Naive thymus-derived CD4-positive, alpha-beta T cell (primary cell): ENCODE results near the gene SCO2. TPM values are rescaled to one million over a fixed set of nuclear protein-coding genes. Genes with fewer than 3 reads are reported as not detected.
A peak's percentile ranks its signal among the peaks of the same experiment; 100 is the strongest.

ENCODE experiments used
- ATAC-seq: fragments of 150-1000 bp; cut with Tn5 transposase; 2 replicates; pipeline ENCODE4 v1.10.0; 2021; ENCODE audit warnings: mild to moderate bottlenecking, moderate library complexity
- CTCF ChIA-PET: fragments of 350-600 bp; sonication (Branson Sonifier 250); formaldehyde crosslinking; loops from one replicate; lab custom pipeline; 2021; ENCODE audit warnings: antibody characterized with exemption; lab: Charles Lee
- POLR2A ChIA-PET: fragments of 350-600 bp; sonication (Branson Sonifier 250); formaldehyde crosslinking; loops from one replicate; lab custom pipeline; 2021; ENCODE audit warnings: antibody characterized with exemption, inconsistent platforms; lab: Charles Lee
- DNase-seq, 9 donors: peaks; one replicate each; pipeline versions ENCODE4 v3.0.0 to v3.0.0-alpha.2; 2020 to 2022; ENCODE audit warnings: mixed read lengths in 1 of 9
- H3K27ac ChIP-seq: one replicate; pipeline ENCODE4 v1.7.0; 2013; ENCODE audit warnings: mild to moderate bottlenecking, low read depth, low read length, moderate library complexity
- H3K27me3 ChIP-seq, 2 donors: one replicate each; pipeline ENCODE4 v1.7.0; 2013; ENCODE audit warnings: low read length in 2 of 2, mild to moderate bottlenecking in 2 of 2, moderate library complexity in 2 of 2; ENCODE audit not compliant: control insufficient read depth in 2 of 2, insufficient read depth in 2 of 2
- H3K36me3 ChIP-seq, 3 experiments: 1 replicate in 2 of 3; 2 replicates in 1 of 3; pipeline ENCODE4 v1.7.0; 2013; ENCODE audit warnings: low read length in 3 of 3, mild to moderate bottlenecking in 3 of 3, moderate library complexity in 1 of 3; ENCODE audit not compliant: insufficient read depth in 3 of 3, control insufficient read depth in 2 of 3
- H3K4me1 ChIP-seq, 2 donors: one replicate each; pipeline ENCODE4 v1.7.0; 2013; ENCODE audit warnings: low read length in 2 of 2, mild to moderate bottlenecking in 2 of 2, moderate library complexity in 1 of 2; ENCODE audit not compliant: control insufficient read depth in 2 of 2, insufficient read depth in 2 of 2
- H3K4me3 ChIP-seq: 2 replicates; pipeline ENCODE4 v1.7.0; 2013; ENCODE audit warnings: mild to moderate bottlenecking, low read length
- H3K9me3 ChIP-seq, 3 experiments: 1 replicate in 2 of 3; 2 replicates in 1 of 3; pipeline ENCODE4 v1.7.0; 2013; ENCODE audit warnings: low read length in 3 of 3; ENCODE audit not compliant: control insufficient read depth in 2 of 3
- H3K27ac Mint-ChIP-seq, 9 donors: one replicate each; pipeline ENCODE4 v1.8.0; 2020 to 2022; ENCODE audit warnings: mixed read lengths in 9 of 9, mild to moderate bottlenecking in 8 of 9, moderate library complexity in 5 of 9, inconsistent platforms in 2 of 9
- H3K27me3 Mint-ChIP-seq, 5 donors: one replicate each; pipeline ENCODE4 v1.8.0; 2021 to 2022; ENCODE audit warnings: mixed read lengths in 5 of 5, mild to moderate bottlenecking in 1 of 5
- H3K36me3 Mint-ChIP-seq, 5 donors: one replicate each; pipeline ENCODE4 v1.8.0; 2020 to 2022; ENCODE audit warnings: mixed read lengths in 5 of 5, mild to moderate bottlenecking in 3 of 5, inconsistent platforms in 1 of 5
- H3K4me1 Mint-ChIP-seq, 7 donors: one replicate each; pipeline ENCODE4 v1.8.0; 2020 to 2022; ENCODE audit warnings: mixed read lengths in 7 of 7, mild to moderate bottlenecking in 3 of 7, inconsistent platforms in 1 of 7
- H3K4me3 Mint-ChIP-seq, 10 donors: one replicate each; pipeline ENCODE4 v1.8.0; 2020 to 2022; ENCODE audit warnings: mild to moderate bottlenecking in 10 of 10, mixed read lengths in 10 of 10, moderate library complexity in 6 of 10, inconsistent platforms in 2 of 10
- H3K9me3 Mint-ChIP-seq, 11 donors: one replicate each; pipeline ENCODE4 v1.8.0; 2020 to 2022; ENCODE audit warnings: mixed read lengths in 11 of 11, mild to moderate bottlenecking in 4 of 11, inconsistent platforms in 1 of 11, moderate library complexity in 1 of 11
- intact Hi-C, 2 donors: fragments of 100-400 bp; cut with micrococcal nuclease; formaldehyde crosslinking; loops; one replicate each; pipeline ENCODE4 v1.15.1; 2023
- polyA plus RNA-seq, 2 donors: library from polyadenylated mRNA; unstranded; fragments of 300-500 nt; fragmentation: Illumina TruSeq; gene quantifications; one replicate each; pipeline ENCODE4 v1.2.3, GENCODE V29; 2021
- total RNA-seq, 6 experiments: library from RNA in 5 of 6; stranded (reverse) in 5 of 6; gene quantifications; 1 replicate in 5 of 6; 2 replicates in 1 of 6; pipeline ENCODE4 v1.2.3 and lab custom pipeline; 2021 to 2026

SCO2 gene
- total and polyA plus RNA-seq, 7 experiments from 2014 or later: 2.2 to 12.0 (median 5.5) TPM

GRCh38 chr22:50505276-50505775, 20.1 kb downstream of the SCO2 start:
- Histone ChIP-seq H3K27ac (no peak overlapping the region), H3K36me3 (peaks cover 0 to 40% (median 7%) of the 10 kb centered on the region in 3 experiments), H3K27me3 (no peaks in the 10 kb centered on the region), H3K4me3 (no peak overlapping the region), H3K9me3 (no peaks in the 10 kb centered on the region), H3K4me1 (peaks cover 19 to 26% of the 10 kb centered on the region in 2 donors)
- intact Hi-C loops: loop anchor here in 1 of 2 donors (10.0 kb wide), 1 partner anchor 231 kb away; the partner anchor contains the start of gene MAPK11
- Mint-ChIP-seq H3K4me3 (peak overlapping the region in 1 of 10 donors; percentile 96), H3K27me3 (no peaks in the 10 kb centered on the region), H3K27ac (no peak overlapping the region), H3K4me1 (peaks cover 12 to 22% (median 16%) of the 10 kb centered on the region in 7 donors), H3K36me3 (peaks cover 0 to 7% (median 0%) of the 10 kb centered on the region in 5 donors), H3K9me3 (no peaks in the 10 kb centered on the region)
- ChIA-PET CTCF (interaction anchor here (1.0 kb wide), 1 partner anchor 17 kb away, joined by 3 read pairs; no protein-coding TSS in a partner anchor), POLR2A (interaction anchor here (0.6 to 6.2 kb wide), 4 partner anchors 22 to 115 kb away, joined by 3 to 116 read pairs (median 4); partner anchors contain the start of genes SCO2 and TYMP)
- DNase-seq (no peak), ATAC-seq (no peak)

- Histone ChIP-seq H3K4me3 (no peak overlapping the region), H3K36me3 (peaks cover 0 to 40% (median 7%) of the 10 kb centered on the region in 3 experiments), H3K27ac (no peak overlapping the region), H3K9me3 (no peaks in the 10 kb centered on the region), H3K4me1 (peaks cover 19 to 26% of the 10 kb centered on the region in 2 donors), H3K27me3 (no peaks in the 10 kb centered on the region)
- Mint-ChIP-seq H3K27me3 (no peaks in the 10 kb centered on the region), H3K4me1 (peaks cover 11 to 20% (median 12%) of the 10 kb centered on the region in 7 donors), H3K36me3 (peaks cover 0 to 7% (median 0%) of the 10 kb centered on the region in 5 donors), H3K27ac (no peak overlapping the region), H3K4me3 (peak overlapping the region in 1 of 10 donors; percentile 96), H3K9me3 (no peaks in the 10 kb centered on the region)
- intact Hi-C loops: loop anchor here in 1 of 2 donors (10.0 kb wide), 1 partner anchor 230 kb away; the partner anchor contains the start of gene MAPK11
- DNase-seq (no peak), ATAC-seq (no peak)
- POLR2A ChIA-PET: interaction anchor here (0.6 to 6.2 kb wide), 5 partner anchors 23 to 124 kb away, joined by 3 to 116 read pairs (median 3); partner anchors contain the start of genes ADM2, SCO2 and TYMP
- CTCF ChIA-PET: no interaction called here
These were observed 20.8 kb downstream of the SCO2 start for GRCh38 chr22:50504369-50505211.

- peaks cover 11 to 17% of the 10 kb centered on the region in 2 donors for H3K4me1 ChIP-seq
- H3K9me3 ChIP-seq: no peaks in the 10 kb centered on the region
- ATAC-seq (no peak), DNase-seq (no peak)
- intact Hi-C loops: loop anchor here in 1 of 2 donors (10.0 kb wide), 1 partner anchor 229 kb away; the partner anchor contains the start of gene MAPK11
- H3K4me3 ChIP-seq: no peak overlapping the region
- H3K27me3 ChIP-seq: no peaks in the 10 kb centered on the region
- Mint-ChIP-seq H3K9me3 (no peaks in the 10 kb centered on the region), H3K36me3 (peaks cover 0 to 7% (median 0%) of the 10 kb centered on the region in 5 donors), H3K4me1 (peaks cover 1 to 13% (median 6%) of the 10 kb centered on the region in 7 donors), H3K27ac (no peak overlapping the region), H3K4me3 (no peak overlapping the region), H3K27me3 (no peaks in the 10 kb centered on the region)
- H3K27ac ChIP-seq: no peak overlapping the region
- CTCF ChIA-PET: interaction anchor here (0.6 kb wide), 1 partner anchor 116 kb away, joined by 4 read pairs; no protein-coding TSS in a partner anchor
- POLR2A ChIA-PET: interaction anchor here (0.9 to 1.5 kb wide), 3 partner anchors 22 to 117 kb away, joined by 3 read pairs; partner anchors contain the start of gene ADM2
- peaks cover 0 to 40% (median 7%) of the 10 kb centered on the region in 3 experiments for H3K36me3 ChIP-seq
These were observed 21.8 kb downstream of the SCO2 start for GRCh38 chr22:50503475-50504145.

GRCh38 chr22:50502628-50503474, 22.5 kb downstream of the SCO2 start:
- H3K9me3 Mint-ChIP-seq: no peaks in the 10 kb centered on the region
- Histone ChIP-seq H3K27ac (no peak overlapping the region), H3K4me3 (no peak overlapping the region), H3K36me3 (peaks cover 0 to 38% (median 7%) of the 10 kb centered on the region in 3 experiments), H3K27me3 (no peaks in the 10 kb centered on the region), H3K9me3 (no peaks in the 10 kb centered on the region), H3K4me1 (peaks cover 10 to 16% of the 10 kb centered on the region in 2 donors)
- no peak overlapping the region for H3K27ac Mint-ChIP-seq
- ChIA-PET POLR2A (interaction anchor here (1.4 to 1.5 kb wide), 2 partner anchors 21 to 32 kb away, joined by 3 read pairs; partner anchors contain the start of gene ADM2), CTCF (no interaction called here)
- ATAC-seq: no peak
- intact Hi-C loops: loop anchor here in 1 of 2 donors (10.0 kb wide), 1 partner anchor 228 kb away; the partner anchor contains the start of gene MAPK11
- H3K4me3 Mint-ChIP-seq: no peak overlapping the region
- H3K27me3 Mint-ChIP-seq: peaks cover 0 to 3% (median 0%) of the 10 kb centered on the region in 5 donors
- DNase-seq: no peak
- H3K4me1 Mint-ChIP-seq: peaks cover 4 to 16% (median 7%) of the 10 kb centered on the region in 7 donors
- H3K36me3 Mint-ChIP-seq: peaks cover 0 to 5% (median 0%) of the 10 kb centered on the region in 5 donors

GRCh38 chr22:50502096-50502495, 23.3 kb downstream of the SCO2 start:
- H3K27ac ChIP-seq: no peak overlapping the region
- H3K9me3 Mint-ChIP-seq: no peaks in the 10 kb centered on the region
- ChIA-PET CTCF (interaction anchor here (0.5 kb wide), 1 partner anchor 121 kb away, joined by 3 read pairs; no protein-coding TSS in a partner anchor), POLR2A (interaction anchor here (1.4 kb wide), 1 partner anchor 31 kb away, joined by 3 read pairs; no protein-coding TSS in a partner anchor)
- H3K4me1 Mint-ChIP-seq: peaks cover 4 to 16% (median 7%) of the 10 kb centered on the region in 7 donors
- no peak overlapping the region for H3K4me3 Mint-ChIP-seq
- no peak overlapping the region for H3K4me3 ChIP-seq
- H3K27ac Mint-ChIP-seq: no peak overlapping the region
- peaks cover 0 to 3% (median 0%) of the 10 kb centered on the region in 5 donors for H3K36me3 Mint-ChIP-seq
- H3K36me3 ChIP-seq: peaks cover 0 to 34% (median 7%) of the 10 kb centered on the region in 3 experiments
- no peaks in the 10 kb centered on the region for H3K27me3 ChIP-seq
- no peak for ATAC-seq
- peaks cover 10 to 16% of the 10 kb centered on the region in 2 donors for H3K4me1 ChIP-seq
- no peak for DNase-seq
- intact Hi-C loops: loop anchor here in 1 of 2 donors (10.0 kb wide), 1 partner anchor 227 kb away; the partner anchor contains the start of gene MAPK11
- H3K27me3 Mint-ChIP-seq: peaks cover 0 to 5% (median 0%) of the 10 kb centered on the region in 5 donors
- H3K9me3 ChIP-seq: no peaks in the 10 kb centered on the region
